IPS-18c (cell line): ENCODE measurements around the gene TMEM33.
A peak's percentile ranks its signal among the peaks of the same experiment; 100 is the strongest.

Experiments used
- H3K4me3 ChIP-seq: 2 replicates; pipeline ENCODE4 v1.7.0; 2013; ENCODE audit warnings: low read depth, mild to moderate bottlenecking, low read length, moderate library complexity; ENCODE audit not compliant: insufficient read depth
- H3K9me3 ChIP-seq: one replicate; pipeline ENCODE4 v1.6.1; 2013; ENCODE audit warnings: mild to moderate bottlenecking, low read length, moderate library complexity; ENCODE audit not compliant: control insufficient read depth, insufficient read depth

Gene TMEM33

DNA sequence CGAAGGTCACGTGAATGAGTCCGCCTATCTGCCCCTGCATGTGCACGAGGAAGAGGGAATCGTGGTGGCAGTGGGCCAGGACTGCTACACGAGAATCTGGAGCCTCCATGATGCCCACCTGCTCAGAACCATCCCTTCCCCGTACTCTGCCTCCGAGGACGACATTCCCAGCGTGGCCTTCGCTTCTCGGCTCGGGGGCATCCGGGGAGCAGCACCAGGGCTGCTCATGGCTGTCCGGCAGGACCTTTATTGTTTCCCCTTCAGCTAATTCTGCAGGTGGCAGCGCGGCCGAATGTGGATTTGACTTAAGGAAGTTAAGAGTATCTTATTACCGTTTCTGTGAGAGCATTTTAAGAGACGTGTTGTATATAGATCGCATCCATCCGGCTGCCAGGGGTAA is 47.5 kb downstream of the TMEM33 start:
- no peaks in the 10 kb centered on the region for H3K9me3 ChIP-seq
- H3K4me3 ChIP-seq = no peak overlapping the region

DNA sequence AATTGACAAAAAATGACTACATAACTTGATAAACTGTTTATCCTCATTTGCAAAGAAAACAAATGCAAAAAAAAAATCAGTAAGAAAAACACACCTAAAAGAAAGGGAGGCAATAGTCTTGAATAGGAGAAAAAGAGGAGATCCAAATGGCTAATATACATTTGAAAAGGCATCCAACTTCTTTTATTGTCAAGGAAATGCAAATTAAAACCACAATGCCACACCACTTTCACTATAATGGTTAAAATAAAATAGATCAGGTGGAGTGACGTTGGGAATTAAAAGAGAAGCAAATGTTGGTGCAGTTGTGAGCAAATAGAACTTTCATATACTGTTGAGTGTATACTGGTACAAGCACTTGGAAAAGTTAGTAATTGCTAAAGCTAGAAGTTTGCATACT is 49.9 kb downstream of the TMEM33 start:
- H3K4me3 ChIP-seq = no peak overlapping the region
- no peaks in the 10 kb centered on the region for H3K9me3 ChIP-seq

DNA sequence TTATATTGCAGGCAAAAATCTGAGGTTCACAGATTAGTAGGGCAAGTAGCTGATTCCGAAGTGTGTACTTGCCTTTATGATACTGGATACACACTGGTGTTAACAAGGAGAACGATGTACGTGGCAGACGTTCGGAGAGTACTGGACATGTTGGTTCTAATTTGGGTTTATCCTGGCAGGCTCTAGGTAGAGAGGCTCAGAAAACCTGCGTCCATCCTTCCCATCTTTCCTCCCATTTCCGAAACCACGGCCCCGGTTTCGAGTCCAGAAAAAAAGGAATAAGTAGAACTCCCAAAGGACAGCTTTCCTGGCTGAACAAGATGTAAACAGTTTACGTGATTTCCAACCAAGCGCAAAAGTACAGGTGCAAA is 54.8 kb downstream of the TMEM33 start:
- H3K9me3 ChIP-seq = no peaks in the 10 kb centered on the region
- peak overlapping the region; percentile 96 for H3K4me3 ChIP-seq

DNA sequence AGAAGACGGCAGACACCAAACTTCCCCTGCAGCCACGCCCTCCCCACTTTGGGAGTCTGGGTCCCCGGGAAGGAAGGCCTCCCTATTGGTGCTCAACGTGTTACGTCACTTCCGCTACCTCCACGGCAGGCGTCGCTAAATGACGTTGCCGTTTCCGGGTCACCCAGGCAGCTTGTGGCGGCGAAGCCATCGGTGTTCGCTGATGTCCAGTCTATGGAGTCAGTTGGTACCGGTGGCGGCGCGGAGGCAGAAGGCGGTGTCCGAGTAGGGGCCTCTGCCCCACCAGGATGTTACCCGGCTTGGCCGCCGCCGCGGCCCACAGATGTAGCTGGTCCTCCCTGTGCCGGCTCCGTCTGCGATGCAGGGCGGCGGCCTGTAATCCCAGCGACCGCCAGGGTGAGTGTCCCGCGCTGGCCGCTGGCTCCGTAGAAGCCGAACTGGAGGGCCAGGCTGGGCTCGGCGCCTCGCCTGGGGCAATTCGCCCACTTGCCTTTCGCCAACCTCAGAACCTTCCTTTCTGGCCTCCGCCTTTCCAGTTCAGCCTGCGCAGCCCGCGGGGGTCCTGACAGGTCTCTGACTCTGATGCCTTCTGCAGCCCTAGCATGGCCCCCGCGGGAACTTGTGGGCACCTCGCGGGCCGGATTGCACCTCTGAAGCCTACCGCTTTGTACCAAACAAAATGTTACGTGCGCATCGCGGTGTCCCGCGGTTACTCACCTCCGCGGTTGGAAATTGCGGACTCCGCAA is 55.3 kb downstream of the TMEM33 start, which contains the start of gene SLC30A9:
SLC30A9 (plus strand) TSS at position 166 of the 747 bp plus-strand sequence; CDS start at position 288, 122 bp downstream.
- Histone ChIP-seq H3K4me3 (peak within 1 kb of the TSS; percentile 96), H3K9me3 (no peaks in the 10 kb centered on the region)

DNA sequence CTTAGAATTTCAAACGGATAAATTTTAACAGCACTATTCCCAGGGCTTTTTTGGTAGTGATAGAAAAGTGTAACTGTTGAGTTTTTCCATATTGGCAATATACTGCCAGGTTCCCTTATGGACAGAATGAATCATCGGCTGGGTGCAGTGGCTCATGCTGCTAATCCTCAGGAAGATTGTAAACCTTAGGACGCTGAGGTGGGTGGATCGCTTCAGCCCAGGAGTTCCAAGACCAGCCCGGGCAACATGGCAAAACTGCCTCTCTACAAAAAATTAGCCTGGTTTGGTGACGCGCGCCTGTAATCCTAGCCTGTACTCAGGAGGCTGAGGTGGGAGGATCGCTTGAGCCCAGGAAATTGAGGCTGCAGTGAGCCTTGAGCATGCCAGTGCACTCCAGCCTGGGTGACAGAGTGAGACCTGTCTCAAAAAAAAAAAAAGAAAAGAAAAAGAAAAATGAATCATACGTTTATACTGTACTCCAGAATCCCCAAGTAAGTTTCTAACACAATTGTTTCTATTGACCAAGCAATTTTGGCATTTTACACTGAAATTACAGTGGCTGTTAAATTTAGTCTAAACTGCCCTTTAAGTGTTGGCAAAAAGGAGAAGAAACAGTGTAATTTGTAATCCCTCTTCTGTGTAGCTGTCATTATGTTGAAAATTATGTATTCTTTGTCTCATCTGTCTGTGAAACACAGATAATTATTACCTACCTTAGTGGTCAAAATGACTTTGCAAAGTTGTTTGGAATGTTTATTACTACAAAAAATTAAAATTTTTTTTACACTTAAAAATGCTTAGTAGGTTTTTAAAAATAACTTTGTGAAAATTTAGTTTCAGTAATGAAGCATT is 56.9 kb downstream of the TMEM33 start:
- H3K9me3 ChIP-seq = no peaks in the 10 kb centered on the region
- no peak overlapping the region for H3K4me3 ChIP-seq

DNA sequence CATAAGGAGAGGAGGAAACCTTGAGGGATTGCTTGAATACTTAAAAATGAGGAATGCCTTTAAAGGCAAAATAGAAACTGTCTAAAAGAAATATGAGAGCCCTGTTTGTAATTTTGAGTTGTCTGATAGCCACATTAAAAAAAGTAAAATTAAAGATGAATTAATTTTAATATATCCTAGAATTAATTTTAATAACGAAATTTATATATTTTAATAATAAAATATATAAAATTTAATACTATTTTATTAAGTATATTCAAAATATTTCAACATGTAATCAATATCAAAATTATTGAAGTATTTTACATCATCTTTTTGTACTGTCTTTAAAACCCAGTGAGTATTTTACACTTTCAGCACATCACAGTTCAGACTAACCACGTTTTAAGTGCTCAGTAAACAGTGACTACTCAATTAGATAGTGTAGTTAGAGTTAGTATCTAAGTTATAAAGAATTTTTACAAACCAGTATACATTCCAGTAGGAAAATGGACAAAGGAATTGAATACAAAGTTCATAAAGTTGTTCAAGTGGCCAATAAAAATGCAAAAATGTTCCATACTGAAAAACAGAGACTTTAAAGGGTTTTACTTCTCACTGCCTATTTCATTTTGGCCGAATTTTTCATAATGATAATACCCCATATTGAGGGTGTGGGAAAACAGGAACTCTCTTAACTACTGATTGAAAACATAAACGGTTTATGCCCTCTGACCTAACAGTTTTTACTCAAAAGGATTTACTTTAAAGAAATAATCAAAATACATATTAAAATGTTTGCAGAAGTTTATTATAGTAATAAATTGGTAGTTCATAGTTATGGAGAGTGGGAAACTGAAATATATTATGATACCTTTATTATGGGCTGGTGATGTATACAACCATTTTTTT is 58.0 kb downstream of the TMEM33 start:
- H3K9me3 ChIP-seq = no peaks in the 10 kb centered on the region
- H3K4me3 ChIP-seq = no peak overlapping the region

DNA sequence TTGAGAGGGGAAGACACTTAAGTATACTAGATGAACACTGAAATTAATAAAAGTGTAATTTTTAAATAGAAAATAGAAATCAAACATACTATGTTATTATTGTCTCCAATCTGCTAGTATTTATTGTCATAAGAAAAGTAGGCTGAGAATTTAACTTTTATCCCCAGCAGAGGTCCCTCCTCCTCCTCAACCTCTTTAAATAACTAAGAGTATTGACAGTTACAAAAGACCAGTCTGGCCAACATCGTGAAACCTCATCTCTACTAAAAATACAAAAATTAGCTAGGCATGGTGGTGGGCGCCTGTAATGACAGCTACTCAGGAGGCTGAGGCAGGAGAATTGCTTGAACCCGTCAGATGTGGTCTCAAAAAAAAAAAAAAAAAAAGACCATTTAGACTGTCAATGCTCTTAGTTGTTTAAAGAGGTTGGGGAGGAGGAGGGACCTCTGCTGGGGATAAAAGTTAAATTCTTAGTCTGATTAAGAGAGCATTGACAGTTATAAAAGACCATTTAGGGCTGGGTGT is 59.3 kb downstream of the TMEM33 start:
- H3K4me3 ChIP-seq = no peak overlapping the region
- no peaks in the 10 kb centered on the region for H3K9me3 ChIP-seq

DNA sequence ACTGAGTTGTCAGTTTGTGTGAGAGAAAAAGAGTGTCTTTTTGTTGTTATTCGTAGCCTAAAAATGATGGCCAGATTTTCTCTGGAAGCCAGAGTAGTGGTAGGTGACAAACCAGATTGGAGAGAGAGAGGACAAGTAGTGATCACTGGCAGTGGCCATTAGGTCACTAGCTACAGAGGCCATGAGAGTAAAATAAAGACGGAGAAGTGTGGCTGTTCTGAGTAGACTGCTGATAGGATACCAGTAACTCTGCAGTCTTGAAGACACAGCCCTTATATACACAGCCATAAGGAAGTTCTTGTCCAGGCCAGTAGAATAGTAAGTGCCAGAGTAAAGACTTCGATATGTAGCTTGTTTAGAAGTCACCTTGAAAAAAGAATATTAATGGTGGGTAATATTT is 62.8 kb downstream of the TMEM33 start:
- Histone ChIP-seq H3K4me3 (no peak overlapping the region), H3K9me3 (no peaks in the 10 kb centered on the region)

DNA sequence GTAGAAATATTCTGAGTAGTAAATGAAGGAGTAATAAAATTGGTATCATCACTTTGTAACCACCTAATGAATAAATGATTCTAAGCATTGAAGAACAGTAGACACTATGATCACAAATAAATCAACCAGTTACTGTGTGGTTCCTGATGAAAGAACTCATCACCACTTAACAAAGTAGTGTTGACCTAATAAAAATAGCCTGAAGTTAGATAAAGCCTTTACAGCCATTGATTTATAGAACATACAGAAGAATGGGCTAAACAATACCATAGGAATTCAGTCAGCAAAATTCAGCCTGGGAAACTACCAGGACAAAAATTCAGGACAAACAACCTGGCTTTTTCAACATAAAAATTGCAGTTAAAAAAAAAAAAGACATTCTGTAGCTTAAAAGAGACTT is 64.1 kb downstream of the TMEM33 start:
- no peak overlapping the region for H3K4me3 ChIP-seq
- no peaks in the 10 kb centered on the region for H3K9me3 ChIP-seq

DNA sequence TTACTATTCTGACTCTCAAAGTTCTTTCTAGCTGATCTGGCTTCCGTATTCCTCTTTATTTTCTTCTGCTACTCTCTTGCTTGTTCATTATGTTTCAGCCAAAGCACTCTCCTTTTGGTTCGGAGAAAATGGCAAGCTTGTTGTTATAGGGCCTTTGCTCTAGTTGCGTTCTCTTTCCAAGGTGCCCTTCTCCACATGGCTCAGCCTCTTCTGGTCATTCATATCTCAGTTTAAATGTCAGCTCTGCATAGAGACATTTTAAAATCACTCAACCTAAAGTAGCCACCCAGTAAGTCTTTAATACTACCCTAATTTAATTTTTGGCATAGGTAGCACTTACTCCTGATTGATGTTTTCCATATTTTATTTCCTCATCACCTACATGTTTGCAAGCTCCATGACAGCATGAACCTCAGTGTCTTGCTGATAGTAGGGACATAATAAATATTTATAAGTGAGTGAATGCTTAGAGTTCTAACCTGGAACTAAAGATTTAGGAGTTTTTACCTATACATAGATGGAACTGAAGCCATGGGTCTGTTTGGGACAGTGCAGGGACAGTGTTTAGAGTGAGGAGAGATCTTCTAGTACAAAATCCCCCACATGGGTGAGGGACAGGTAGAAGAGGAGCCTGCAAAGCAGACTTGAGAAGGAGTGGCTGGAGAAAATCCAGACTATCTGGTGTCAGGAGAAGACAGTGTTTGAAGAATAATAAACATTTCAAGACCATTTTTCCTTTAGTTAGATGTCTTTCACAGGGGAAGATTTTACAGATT is 73.0 kb downstream of the TMEM33 start:
- Histone ChIP-seq H3K9me3 (no peaks in the 10 kb centered on the region), H3K4me3 (no peak overlapping the region)
